CD4-positive, alpha-beta T cell treated with Interleukin-17A for 4 hours (primary cell): Measurements from ENCODE around the gene LRPAP1.

ENCODE experiments used
- DNase-seq: peaks from one replicate; pipeline ENCODE4 v3.0.0-alpha.2; 2020; ENCODE audit warnings: mixed read lengths

LRPAP1 gene

GRCh38 chr4:3531318-3531878, 824 bp downstream of the LRPAP1 start:
- no peak for DNase-seq

GRCh38 chr4:3530663-3531254, 1.5 kb downstream of the LRPAP1 start:
- DNase-seq, result no peak

GRCh38 chr4:3530051-3530450, 2.2 kb downstream of the LRPAP1 start:
- no peak for DNase-seq

GRCh38 chr4:3529363-3529762, 2.9 kb downstream of the LRPAP1 start:
- DNase-seq, result no peak

- no peak for DNase-seq
Observed at GRCh38 chr4:3527914-3528876, 4.0 kb downstream of the LRPAP1 start.

GRCh38 chr4:3527101-3527913, 4.9 kb downstream of the LRPAP1 start:
- no peak for DNase-seq

- no peak for DNase-seq
Observed at GRCh38 chr4:3526456-3526855, 5.8 kb downstream of the LRPAP1 start.

GRCh38 chr4:3525532-3526430, 6.4 kb downstream of the LRPAP1 start:
- no peak for DNase-seq

GRCh38 chr4:3524920-3525319, 7.3 kb downstream of the LRPAP1 start:
- DNase-seq, result no peak

- no peak for DNase-seq
Observed at GRCh38 chr4:3524349-3524748, 7.9 kb downstream of the LRPAP1 start.

GRCh38 chr4:3523628-3524221, 8.5 kb downstream of the LRPAP1 start:
- DNase-seq, result no peak

GRCh38 chr4:3523146-3523627, 9.0 kb downstream of the LRPAP1 start:
- DNase-seq, result no peak

- no peak for DNase-seq
Observed at GRCh38 chr4:3522651-3523050, 9.6 kb downstream of the LRPAP1 start.

GRCh38 chr4:3522326-3522640, 9.9 kb downstream of the LRPAP1 start:
- DNase-seq, result no peak

GRCh38 chr4:3521621-3522325, 10.4 kb downstream of the LRPAP1 start:
- no peak for DNase-seq

GRCh38 chr4:3520796-3521600, 11.2 kb downstream of the LRPAP1 start:
- DNase-seq, result no peak

GRCh38 chr4:3520276-3520675, 11.9 kb downstream of the LRPAP1 start:
- no peak for DNase-seq

- no peak for DNase-seq
Observed at GRCh38 chr4:3519468-3520264, 12.6 kb downstream of the LRPAP1 start.

- DNase-seq, result no peak
Observed at GRCh38 chr4:3518941-3519340, 13.3 kb downstream of the LRPAP1 start.
